Inflammatory macrophage treated with lipopolysaccharide for 4 hours (primary cell): ENCODE data around the gene EML4.

ENCODE experiments used
- DNase-seq: peaks from one replicate; pipeline ENCODE4 v3.0.0-alpha.2; 2020

Gene EML4

GRCh38 chr2:42196403-42197267 is 27.5 kb downstream of the EML4 start:
- DNase-seq: peak; percentile 81

DNA sequence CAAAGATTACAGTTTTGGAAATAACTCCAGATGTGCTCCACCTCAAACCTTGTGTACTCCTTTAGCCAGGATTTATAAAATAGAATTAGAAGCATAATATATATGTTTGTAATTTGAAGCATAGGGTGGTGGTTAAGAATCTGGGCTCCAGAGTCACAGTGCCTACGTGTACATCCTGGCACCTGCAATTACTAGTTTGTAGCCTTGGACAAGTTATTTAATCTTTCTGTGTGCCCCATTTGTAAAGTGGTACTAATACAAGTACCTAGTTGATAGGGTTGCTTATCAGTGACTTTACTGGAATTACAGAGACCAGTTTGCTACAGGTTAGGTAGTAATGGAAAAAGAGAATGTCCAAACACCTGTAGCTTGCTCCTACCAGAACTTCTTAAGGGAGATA is 28.6 kb downstream of the EML4 start:
- no peak for DNase-seq

- no peak for DNase-seq
These were observed 29.3 kb downstream of the EML4 start for GRCh38 chr2:42198466-42198865.

GRCh38 chr2:42199002-42199401 is 29.8 kb downstream of the EML4 start:
- DNase-seq: no peak

GRCh38 chr2:42199626-42200025 is 30.5 kb downstream of the EML4 start:
- peak; percentile 63 for DNase-seq

GRCh38 chr2:42200926-42201855 is 32.0 kb downstream of the EML4 start:
- no peak for DNase-seq

GRCh38 chr2:42202634-42203008 is 33.5 kb downstream of the EML4 start:
- DNase-seq: no peak

GRCh38 chr2:42203792-42204191 is 34.6 kb downstream of the EML4 start:
- DNase-seq: no peak

DNA sequence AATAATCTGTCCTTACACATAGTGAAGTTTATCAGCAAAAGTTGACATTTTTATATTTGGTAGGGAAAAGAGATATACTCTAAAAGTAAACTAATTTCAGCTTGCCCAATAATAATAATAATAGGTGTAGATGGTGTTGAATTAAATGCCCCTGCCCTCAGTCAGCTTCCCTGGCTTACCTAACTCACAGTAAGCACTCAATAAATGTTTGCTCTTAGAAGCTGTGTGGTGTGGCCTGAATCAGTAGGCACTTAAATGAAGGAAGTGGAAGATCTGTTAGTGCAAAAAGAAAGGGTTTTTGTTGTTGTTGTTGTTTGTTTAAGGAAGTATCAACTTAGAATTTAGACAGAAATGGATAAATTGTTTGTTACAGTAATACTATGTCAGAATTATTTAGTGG is 36.2 kb downstream of the EML4 start:
- peak; percentile 21 for DNase-seq

DNA sequence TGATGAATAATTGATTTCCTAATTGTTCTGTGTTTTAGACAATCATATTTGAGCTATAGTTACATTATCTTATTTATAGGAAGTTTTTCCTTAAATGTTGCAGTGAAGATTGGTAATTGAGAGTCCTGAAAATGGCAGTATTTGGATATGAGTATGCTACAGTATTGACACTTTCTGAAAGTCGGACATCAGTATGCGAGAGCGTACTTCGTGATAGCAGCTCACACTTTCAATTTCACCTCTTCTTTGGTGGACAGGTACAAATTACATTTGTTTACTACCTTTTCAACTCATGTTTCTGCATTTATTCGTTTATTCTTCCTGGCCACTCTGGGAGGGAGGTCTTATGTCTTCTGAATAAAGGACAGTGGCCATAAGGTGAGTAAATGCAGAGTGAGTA is 38.7 kb downstream of the EML4 start:
- DNase-seq: no peak

DNA sequence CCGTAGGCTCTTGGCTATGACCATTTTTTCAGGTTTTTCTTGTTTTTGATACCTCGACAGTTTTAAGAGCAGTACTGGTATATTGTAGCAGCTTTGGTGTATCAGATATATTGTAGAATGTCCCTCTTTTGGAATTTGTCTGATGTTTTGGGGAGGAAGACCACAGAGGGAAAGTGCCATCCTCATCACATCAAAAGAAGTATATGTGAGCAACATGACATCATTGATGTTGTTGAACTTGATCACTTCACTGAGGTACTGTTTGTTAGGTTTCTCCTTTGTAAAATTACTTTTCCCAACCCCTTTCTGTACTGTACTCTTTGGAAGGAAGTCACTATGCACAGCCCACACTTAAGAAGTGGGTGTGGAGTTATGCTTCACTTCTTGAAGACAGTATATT is 41.0 kb downstream of the EML4 start:
- DNase-seq: no peak

DNA sequence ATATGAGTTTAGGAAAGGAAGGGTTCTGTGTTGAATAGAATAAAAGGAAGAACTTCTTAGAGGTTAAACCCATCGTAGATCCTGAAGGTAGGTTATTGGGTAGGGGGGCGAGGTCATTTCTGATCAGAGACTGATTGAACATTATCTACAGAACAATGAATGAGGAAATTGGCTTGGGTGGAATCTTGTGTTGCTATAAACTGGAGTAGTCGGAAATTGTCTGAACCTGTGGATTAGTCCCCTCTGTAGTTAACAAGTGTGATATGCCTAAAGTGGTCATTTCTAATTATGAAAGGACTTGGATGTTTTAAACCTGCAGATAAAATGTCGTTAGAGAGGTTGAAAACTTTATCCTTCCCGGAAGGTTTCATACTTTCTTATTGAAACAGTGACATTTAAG is 42.1 kb downstream of the EML4 start:
- no peak for DNase-seq

DNA sequence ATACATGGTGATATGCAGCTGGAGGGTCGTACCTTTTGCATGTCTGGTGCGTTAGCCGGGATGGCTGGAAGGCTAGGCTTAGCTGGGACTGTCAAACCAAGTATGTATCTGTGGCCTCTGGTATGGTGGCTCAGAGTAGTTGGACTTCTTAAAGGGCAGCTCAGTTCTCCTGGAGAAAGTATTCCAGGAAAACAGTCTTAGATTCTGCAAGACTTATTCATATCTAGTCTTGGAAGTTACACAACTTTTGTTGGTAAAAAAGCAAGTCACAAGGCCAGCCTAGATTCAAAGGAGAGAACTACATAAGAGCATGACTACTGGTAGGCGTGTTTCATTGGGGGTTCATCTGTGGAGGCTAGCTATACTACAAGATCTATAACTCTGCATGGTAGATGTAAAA is 45.5 kb downstream of the EML4 start:
- peak; percentile 67 for DNase-seq

DNA sequence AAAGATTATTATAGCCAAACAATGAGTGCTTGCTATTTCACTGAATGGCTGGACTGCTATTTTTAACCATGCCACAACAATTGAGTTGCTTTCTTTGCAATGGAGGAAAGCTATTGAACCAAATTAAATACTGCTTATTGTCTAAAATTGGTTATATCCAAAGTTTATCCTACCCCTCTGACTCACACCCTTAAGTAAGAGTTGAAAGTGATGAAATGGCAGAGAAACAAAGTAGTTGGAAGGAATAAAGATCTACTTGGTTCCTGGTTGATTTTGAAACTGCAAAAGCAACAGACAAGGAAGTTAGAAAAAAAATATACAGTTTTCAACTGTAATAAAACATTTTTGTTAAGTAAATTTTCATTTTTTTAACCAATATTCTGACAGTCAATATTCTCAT is 47.5 kb downstream of the EML4 start:
- DNase-seq: peak; percentile 89

GRCh38 chr2:42217307-42217706 is 48.2 kb downstream of the EML4 start:
- no peak for DNase-seq

- no peak for DNase-seq
These were observed 48.8 kb downstream of the EML4 start for GRCh38 chr2:42217914-42218313.

GRCh38 chr2:42218712-42219111 is 49.6 kb downstream of the EML4 start:
- DNase-seq: no peak

- no peak for DNase-seq
These were observed 50.0 kb downstream of the EML4 start for GRCh38 chr2:42219160-42219559.

DNA sequence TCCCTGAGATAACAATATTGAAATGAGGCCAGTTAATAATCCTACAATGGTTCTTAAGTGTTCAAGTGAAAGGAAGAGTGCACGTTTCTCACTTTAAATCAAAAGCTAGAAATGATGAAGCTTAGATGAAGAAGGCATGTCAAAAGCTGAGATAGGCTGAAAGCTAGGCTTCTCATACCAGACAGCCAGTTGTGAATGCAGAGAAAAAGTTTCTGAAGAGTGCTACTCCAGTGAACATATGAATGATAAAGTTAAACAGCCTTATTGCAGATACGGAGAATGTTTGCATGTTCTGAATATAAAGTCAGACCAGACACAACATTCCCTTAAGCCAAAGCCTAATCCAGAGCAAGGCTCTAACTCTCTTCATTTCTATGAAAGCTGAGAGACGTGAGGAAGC is 51.4 kb downstream of the EML4 start:
- no peak for DNase-seq

- DNase-seq: no peak
These were observed 54.1 kb downstream of the EML4 start for GRCh38 chr2:42223067-42223854.

- peak; percentile 33 for DNase-seq
These were observed 54.7 kb downstream of the EML4 start for GRCh38 chr2:42223855-42224268.

DNA sequence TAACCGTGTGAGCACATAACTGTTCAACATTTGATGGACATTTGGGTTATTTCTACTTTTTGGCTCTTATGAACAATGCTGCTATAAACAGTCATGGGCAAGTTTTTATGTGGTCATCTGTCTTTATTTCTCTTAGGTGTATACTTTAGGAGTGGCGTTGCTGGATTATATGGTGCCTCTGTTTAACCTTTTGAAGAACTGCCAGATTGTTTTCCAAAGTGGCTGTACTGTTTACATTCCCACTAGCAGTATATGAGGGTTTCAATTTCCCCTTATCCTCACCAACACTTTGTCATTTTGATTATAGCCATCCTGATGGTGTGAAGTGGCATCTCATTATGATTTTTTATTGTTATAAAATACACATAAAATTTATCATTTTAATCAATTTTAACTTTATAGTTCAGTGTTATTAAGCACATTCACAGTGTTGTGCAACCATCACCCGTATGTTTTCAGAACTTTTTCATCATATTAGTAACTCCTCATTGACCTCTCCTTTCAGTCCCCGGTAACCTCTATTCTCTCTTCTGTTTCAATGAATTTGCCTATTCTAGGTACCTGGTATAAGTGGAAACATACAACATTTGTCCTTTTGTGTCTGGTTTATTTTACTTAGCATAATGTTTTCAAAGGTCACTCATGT is 55.4 kb downstream of the EML4 start:
- no peak for DNase-seq

DNA sequence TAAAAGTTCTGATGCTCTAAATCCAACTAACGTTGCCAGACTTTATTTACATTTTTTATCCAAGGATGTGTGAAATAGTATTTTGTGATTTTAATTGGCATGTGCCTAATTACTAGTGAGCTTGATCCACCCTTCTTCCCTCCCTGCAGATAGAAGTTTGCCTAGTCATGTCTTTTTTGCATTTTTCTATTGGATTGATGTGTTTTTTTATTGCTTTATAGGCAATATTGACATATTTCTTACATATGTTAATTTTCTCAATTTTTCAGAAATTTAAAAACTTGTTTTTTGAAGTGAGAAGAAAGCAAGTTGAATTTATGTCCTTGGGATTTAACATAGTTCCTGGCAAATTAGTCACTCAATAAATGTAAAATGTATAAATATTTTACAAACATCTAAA is 56.4 kb downstream of the EML4 start:
- DNase-seq: no peak
